Endothelial cell of umbilical vein (primary cell): ENCODE data around the gene INPP5A. TPM values are rescaled to one million over a fixed set of nuclear protein-coding genes. Genes with fewer than 3 reads are reported as not detected.
A peak's percentile ranks its signal among the peaks of the same experiment; 100 is the strongest.

ENCODE experiments used
- BruUV-seq: library from RNA; stranded (reverse); fragments of 400-500 nt; replicated peaks from 2 replicates; lab custom pipeline; 2021; lab: Mats Ljungman, UMichigan
- CTCF ChIA-PET: fragments of 300-600, 350-600 bp; sonication (Branson Sonifier 250); formaldehyde crosslinking; loops from one replicate; lab custom pipeline; 2021; ENCODE audit warnings: antibody characterized with exemption, inconsistent platforms; lab: Charles Lee
- POLR2A ChIA-PET: fragments of 300-600, 350-600 bp; sonication (Branson Sonifier 250); formaldehyde crosslinking; loops from one replicate; lab custom pipeline; 2021; ENCODE audit warnings: antibody characterized with exemption, inconsistent platforms; lab: Charles Lee
- DNase-seq: peaks from one replicate; pipeline ENCODE4 v3.0.0-alpha.2; 2011; ENCODE audit warnings: low read depth, low spot score
- FAIRE-seq: peaks from 2 replicates; lab custom pipeline; 2011; peaks lifted over from hg19 to GRCh38; lab: Jason Lieb, UNC
- H2AFZ ChIP-seq: 2 replicates; pipeline ENCODE4 v1.6.0; 2012; ENCODE audit warnings: low read depth, low read length, control low read depth, inconsistent platforms
- H3K27ac ChIP-seq: 2 replicates; pipeline ENCODE4 v1.5.1; 2011; ENCODE audit warnings: low read depth, mild to moderate bottlenecking, control low read depth, low read length, moderate library complexity; ENCODE audit not compliant: insufficient read depth
- H3K27me3 ChIP-seq, 2 experiments: 2 replicates each; pipeline versions ENCODE4 v1.6.0 to v1.6.1; 2011; ENCODE audit warnings: low read length in 2 of 2, mixed read lengths in 1 of 2; ENCODE audit not compliant: control insufficient read depth in 2 of 2, insufficient read depth in 2 of 2
- H3K36me3 ChIP-seq, 2 experiments: 2 replicates in 1 of 2; 3 replicates in 1 of 2; pipeline ENCODE4 v1.5.1; 2011; ENCODE audit warnings: low read length in 2 of 2, mild to moderate bottlenecking in 1 of 2, moderate library complexity in 1 of 2; ENCODE audit not compliant: control insufficient read depth in 2 of 2, insufficient read depth in 2 of 2; ENCODE audit errors: extremely low read depth in 1 of 2
- H3K4me1 ChIP-seq: 3 replicates; pipeline ENCODE4 v1.5.1; 2011; ENCODE audit warnings: mild to moderate bottlenecking, low read length; ENCODE audit not compliant: control insufficient read depth, insufficient read depth; ENCODE audit errors: extremely low read depth
- H3K4me2 ChIP-seq: 2 replicates; pipeline ENCODE4 v1.6.1; 2011; ENCODE audit warnings: low read length, control low read depth, mixed read lengths; ENCODE audit not compliant: insufficient read depth
- H3K4me3 ChIP-seq, 3 experiments: fragments of 200-600 bp in 1 of 3; sonication (generic), shearing (Covaris generic) in 1 of 3; replicated peaks in 1 of 3; 2 replicates each; pipeline ENCODE4 v1.5.1; 2011 to 2016; ENCODE audit warnings: control low read depth in 3 of 3, low read length in 3 of 3, mild to moderate bottlenecking in 2 of 3, inconsistent platforms in 1 of 3, low read depth in 1 of 3, moderate library complexity in 1 of 3; ENCODE audit not compliant: insufficient read depth in 1 of 3
- H3K79me2 ChIP-seq: 2 replicates; pipeline ENCODE4 v1.6.0; 2012; ENCODE audit warnings: low read length, inconsistent platforms; ENCODE audit not compliant: control insufficient read depth, insufficient read depth
- H3K9ac ChIP-seq: replicated peaks from 2 replicates; pipeline ENCODE3; 2011; ENCODE audit warnings: low read length, control low read depth; ENCODE audit not compliant: insufficient read depth; ENCODE audit errors: extremely low read depth
- H3K9me1 ChIP-seq: replicated peaks from 3 replicates; pipeline ENCODE4 v1.6.0; 2011; ENCODE audit warnings: mild to moderate bottlenecking, low read length; ENCODE audit not compliant: control insufficient read depth, insufficient read depth; ENCODE audit errors: extremely low read depth
- H3K9me3 ChIP-seq: replicated peaks from 2 replicates; pipeline ENCODE4 v1.5.1; 2012; ENCODE audit warnings: low read length, inconsistent platforms; ENCODE audit not compliant: control insufficient read depth, insufficient read depth
- H4K20me1 ChIP-seq: replicated peaks from 2 replicates; pipeline ENCODE3; 2011; ENCODE audit warnings: mild to moderate bottlenecking, low read length; ENCODE audit not compliant: control insufficient read depth, insufficient read depth; ENCODE audit errors: extremely low read depth
- EZH2 ChIP-seq: IDR thresholded peaks from 2 replicates; pipeline ENCODE4 v1.6.1; 2012; ENCODE audit warnings: borderline replicate concordance, low read depth, mild to moderate bottlenecking, moderate library complexity, low read length, inconsistent platforms; ENCODE audit not compliant: severe bottlenecking
- FOS ChIP-seq: IDR thresholded peaks from 2 replicates; pipeline ENCODE4 v1.6.1; 2011; ENCODE audit warnings: mild to moderate bottlenecking, low read length, moderate library complexity, borderline replicate concordance; ENCODE audit not compliant: insufficient read depth
- GATA2 ChIP-seq: IDR thresholded peaks from 2 replicates; pipeline ENCODE4 v1.7.0; 2011; ENCODE audit warnings: low read depth, mild to moderate bottlenecking, moderate library complexity, mixed read lengths, low read length; ENCODE audit not compliant: insufficient read length, insufficient read depth
- JUN ChIP-seq: IDR thresholded peaks from 2 replicates; pipeline ENCODE4 v1.6.1; 2011; ENCODE audit warnings: borderline replicate concordance, low read depth; ENCODE audit not compliant: insufficient read length, insufficient read depth
- MYC ChIP-seq: IDR thresholded peaks from one replicate; pipeline ENCODE4 v1.6.1; 2011; ENCODE audit warnings: mild to moderate bottlenecking, low read depth, low read length
- POLR2A ChIP-seq: IDR thresholded peaks from 2 replicates; pipeline ENCODE4 v1.6.1; 2012; ENCODE audit warnings: low read depth, mild to moderate bottlenecking, control low read depth, low read length
- POLR2AphosphoS5 ChIP-seq: IDR thresholded peaks from 2 replicates; pipeline ENCODE4 v1.6.1; 2012; ENCODE audit warnings: low read depth, mild to moderate bottlenecking, control low read depth, low read length, moderate library complexity; ENCODE audit not compliant: insufficient read depth
- dilution Hi-C: fragments of 300-500 bp; cut with MboI; formaldehyde crosslinking; loops from one replicate; pipeline ENCODE4 v1.15.0; 2019; ENCODE audit warnings: low sequenced_read_pairs; ENCODE audit not compliant: extremely low pct_ligation_motif_present
- intact Hi-C: fragments of 100-400 bp; cut with micrococcal nuclease; formaldehyde crosslinking; loops from one replicate; pipeline ENCODE4 v1.10.0; 2022
- polyA plus RNA-seq, 4 experiments: library from polyadenylated mRNA; depleted of rRNA in 3 of 4; stranded (reverse) in 3 of 4; unstranded in 1 of 4; fragments of >200 nt; gene quantifications; 2 replicates each; pipeline versions ENCODE4 v1.2.1 to v1.2.3, GENCODE V29; 2011 to 2012; ENCODE audit warnings: missing spikeins in 1 of 4
- total RNA-seq: library from RNA; stranded (reverse); gene quantifications from 2 replicates; pipeline ENCODE4 v1.2.3, GENCODE V29; 2021
- TF ChIP-seq, protein P1 (sequence below): IDR thresholded peaks from 2 replicates; pipeline ENCODE4 v1.6.1; 2011; ENCODE audit not compliant: insufficient read depth, insufficient read length
- TF ChIP-seq, protein P2 (sequence below), 2 donors: IDR thresholded peaks; 1 replicate in 1 of 2; 2 replicates in 1 of 2; pipeline ENCODE4 v1.5.1; 2011; ENCODE audit warnings: low read length in 2 of 2, mild to moderate bottlenecking in 2 of 2, moderate library complexity in 2 of 2, control low read depth in 1 of 2, inconsistent platforms in 1 of 2, low read depth in 1 of 2; ENCODE audit not compliant: insufficient read depth in 1 of 2; ENCODE audit errors: extremely low read depth in 1 of 2

Gene INPP5A
- total and polyA plus RNA-seq, 2 donors (not counting 3 experiments of a cell fraction or from before 2014, with no cell fraction given): 22.9 to 33.2 TPM

DNA sequence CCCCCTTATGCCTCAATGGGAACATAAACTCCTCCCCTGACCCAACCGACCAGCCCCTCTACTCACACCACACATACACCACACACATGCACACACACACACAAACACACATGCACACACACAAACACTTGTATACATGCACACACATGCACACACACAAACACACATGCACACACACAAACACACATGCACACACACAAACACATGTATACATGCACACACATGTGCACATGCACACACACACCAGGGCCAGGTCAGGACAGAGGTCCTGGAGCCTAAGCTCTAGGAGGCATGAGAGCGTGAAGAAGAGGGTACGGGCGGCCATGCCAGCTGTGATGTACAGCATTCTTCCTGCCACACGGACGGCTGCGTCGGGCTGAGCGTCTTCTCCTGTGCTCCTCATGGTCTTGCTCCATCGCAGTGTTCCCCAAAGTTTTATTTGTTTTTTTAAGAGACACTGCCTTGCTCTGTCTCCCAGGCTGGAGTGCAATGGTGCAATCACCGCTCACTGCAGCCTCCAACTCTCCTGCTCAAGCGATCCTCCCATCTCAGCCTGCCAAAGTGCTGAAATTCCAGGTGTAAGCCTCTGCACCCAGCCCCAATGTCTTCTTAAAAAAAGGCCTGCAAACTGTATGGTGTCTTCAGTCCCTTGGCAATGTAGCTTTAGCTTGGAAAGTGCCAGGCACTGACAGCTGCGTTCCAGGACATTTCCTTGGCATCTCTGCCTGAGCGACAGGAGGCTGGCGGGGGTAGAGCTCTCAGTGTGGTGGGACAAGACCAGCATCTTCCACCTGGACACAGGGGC lies 38.8 kb upstream of the INPP5A start:
- no peak for DNase-seq
- intact Hi-C loops (no loop called here), dilution Hi-C loops (no loop called here)
- Histone ChIP-seq H3K9me1 (no peaks in the 10 kb centered on the region), H3K79me2 (no peaks in the 10 kb centered on the region), H3K9me3 (no peaks in the 10 kb centered on the region), H4K20me1 (no peaks in the 10 kb centered on the region), H3K36me3 (no peaks in the 10 kb centered on the region), H2AFZ (no peak overlapping the region), H3K4me1 (no peaks in the 10 kb centered on the region), H3K9ac (no peak overlapping the region), H3K27me3 (peaks cover 0 to 2% of the 10 kb centered on the region in 2 experiments), H3K4me3 (no peak overlapping the region), H3K27ac (no peak overlapping the region), H3K4me2 (no peak overlapping the region)
- no TSS peak for BruUV-seq
- TF ChIP-seq, protein P1, sequence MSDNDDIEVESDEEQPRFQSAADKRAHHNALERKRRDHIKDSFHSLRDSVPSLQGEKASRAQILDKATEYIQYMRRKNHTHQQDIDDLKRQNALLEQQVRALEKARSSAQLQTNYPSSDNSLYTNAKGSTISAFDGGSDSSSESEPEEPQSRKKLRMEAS: peak; percentile 39
- no peak for TF ChIP-seq POLR2AphosphoS5
- ChIA-PET CTCF (interaction anchor here (0.7 kb wide), 1 partner anchor 39 kb away, joined by 3 read pairs; no protein-coding TSS in a partner anchor), POLR2A (no interaction called here)
- FAIRE-seq: no peak

DNA sequence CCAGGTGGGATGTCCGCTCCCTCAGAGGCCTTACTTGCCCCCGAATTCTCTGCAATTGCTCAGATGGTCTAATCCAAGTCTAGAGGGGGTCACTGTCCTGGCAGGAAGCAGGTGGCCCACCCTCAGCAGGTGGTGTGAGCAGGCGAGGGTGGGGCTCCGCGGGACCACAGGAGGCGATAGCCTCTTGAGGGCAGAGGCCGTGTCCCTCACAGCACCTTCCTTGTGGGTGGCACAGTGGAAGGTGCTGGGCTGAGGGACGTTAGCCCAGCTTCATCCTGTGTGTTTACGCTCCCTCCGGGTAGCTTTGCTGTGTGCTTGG lies 38.3 kb upstream of the INPP5A start:
- Histone ChIP-seq H3K9ac (no peak overlapping the region), H4K20me1 (no peaks in the 10 kb centered on the region), H3K9me3 (no peaks in the 10 kb centered on the region), H3K36me3 (no peaks in the 10 kb centered on the region), H3K4me3 (no peak overlapping the region), H3K27me3 (peaks cover 0 to 2% of the 10 kb centered on the region in 2 experiments), H3K4me2 (no peak overlapping the region), H2AFZ (no peak overlapping the region), H3K79me2 (no peaks in the 10 kb centered on the region), H3K9me1 (no peaks in the 10 kb centered on the region), H3K27ac (no peak overlapping the region), H3K4me1 (no peaks in the 10 kb centered on the region)
- intact Hi-C loops: no loop called here
- FAIRE-seq (no peak), DNase-seq (no peak)
- ChIA-PET POLR2A (no interaction called here), CTCF (interaction anchor here (0.7 kb wide), 1 partner anchor 40 kb away, joined by 3 read pairs; no protein-coding TSS in a partner anchor)
- dilution Hi-C loops: no loop called here
- BruUV-seq: no TSS peak
- TF ChIP-seq FOS (no peak), JUN (no peak), EZH2 (no peak), MYC (no peak), POLR2AphosphoS5 (no peak), GATA2 (no peak), POLR2A (no peak)
- TF ChIP-seq, protein P2, sequence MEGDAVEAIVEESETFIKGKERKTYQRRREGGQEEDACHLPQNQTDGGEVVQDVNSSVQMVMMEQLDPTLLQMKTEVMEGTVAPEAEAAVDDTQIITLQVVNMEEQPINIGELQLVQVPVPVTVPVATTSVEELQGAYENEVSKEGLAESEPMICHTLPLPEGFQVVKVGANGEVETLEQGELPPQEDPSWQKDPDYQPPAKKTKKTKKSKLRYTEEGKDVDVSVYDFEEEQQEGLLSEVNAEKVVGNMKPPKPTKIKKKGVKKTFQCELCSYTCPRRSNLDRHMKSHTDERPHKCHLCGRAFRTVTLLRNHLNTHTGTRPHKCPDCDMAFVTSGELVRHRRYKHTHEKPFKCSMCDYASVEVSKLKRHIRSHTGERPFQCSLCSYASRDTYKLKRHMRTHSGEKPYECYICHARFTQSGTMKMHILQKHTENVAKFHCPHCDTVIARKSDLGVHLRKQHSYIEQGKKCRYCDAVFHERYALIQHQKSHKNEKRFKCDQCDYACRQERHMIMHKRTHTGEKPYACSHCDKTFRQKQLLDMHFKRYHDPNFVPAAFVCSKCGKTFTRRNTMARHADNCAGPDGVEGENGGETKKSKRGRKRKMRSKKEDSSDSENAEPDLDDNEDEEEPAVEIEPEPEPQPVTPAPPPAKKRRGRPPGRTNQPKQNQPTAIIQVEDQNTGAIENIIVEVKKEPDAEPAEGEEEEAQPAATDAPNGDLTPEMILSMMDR (IDR thresholded peaks at IDR 0.05; ENCODE audit: extremely low read depth in 1 of 2, insufficient read depth in 1 of 2, low read depth in 1 of 2, low read length in 2 of 2): no peak
- TF ChIP-seq, protein P1: no peak
